Heart right ventricle (tissue), 16 donors: ENCODE data around the gene HK1. TPM values are rescaled to one million over a fixed set of nuclear protein-coding genes. Genes with fewer than 3 reads are reported as not detected.

Source experiments
- ATAC-seq, 8 donors: fragments of 200-7000 bp; cut with Tn5 transposase; one replicate each; pipeline ENCODE4 v1.9.1; 2020; ENCODE audit warnings: mild to moderate bottlenecking in 8 of 8, moderate library complexity in 8 of 8, moderate number of reproducible peaks in 1 of 8
- DNase-seq, 2 donors: peaks; one replicate each; pipeline ENCODE4 v3.0.0-alpha.2; 2020
- H3K27ac ChIP-seq, 10 donors: fragments of 200-600 bp; sonication (generic) in 2 of 10; one replicate each; pipeline versions ENCODE4 v1.5.0 to v1.8.0; 2020 to 2022; ENCODE audit warnings: mild to moderate bottlenecking in 3 of 10
- H3K27me3 ChIP-seq, 7 donors: fragments of 200-600 bp; one replicate each; pipeline ENCODE4 v1.8.0; 2021 to 2022; ENCODE audit warnings: mild to moderate bottlenecking in 2 of 7
- H3K36me3 ChIP-seq, 9 donors: fragments of 200-600 bp; sonication (generic) in 1 of 9; one replicate each; pipeline versions ENCODE4 v1.5.0 to v1.8.0; 2020 to 2022; ENCODE audit warnings: mild to moderate bottlenecking in 2 of 9
- H3K4me1 ChIP-seq, 9 donors: fragments of 200-600 bp; sonication (generic) in 1 of 9; one replicate each; pipeline versions ENCODE4 v1.5.0 to v1.8.0; 2020 to 2022; ENCODE audit warnings: mild to moderate bottlenecking in 4 of 9
- H3K4me3 ChIP-seq, 10 donors: fragments of 200-600 bp; sonication (generic) in 2 of 10; one replicate each; pipeline versions ENCODE4 v1.5.0 to v1.8.0; 2020 to 2022; ENCODE audit warnings: mild to moderate bottlenecking in 7 of 10, moderate library complexity in 2 of 10
- H3K9me3 ChIP-seq, 11 donors: fragments of 200-600 bp in 10 of 11; sonication (generic) in 2 of 11; one replicate each; pipeline versions ENCODE4 v1.5.0 to v1.8.0; 2013 to 2022; ENCODE audit warnings: mild to moderate bottlenecking in 2 of 11, control low read depth in 1 of 11, moderate library complexity in 1 of 11
- CTCF ChIP-seq, 9 donors: fragments of 200-600 bp; sonication (generic) in 2 of 9; IDR thresholded peaks; one replicate each; pipeline versions ENCODE4 v1.5.0 to v1.8.0; 2021 to 2022; ENCODE audit warnings: antibody characterized with exemption in 9 of 9, mild to moderate bottlenecking in 5 of 9, moderate library complexity in 1 of 9
- WGBS, 2 donors: extraction: QIAGEN DNeasy Blood & Tissue Kit; methylation state at CpG; one replicate each; pipeline ENCODE4 v1.1.7; 2013; ENCODE audit warnings: inconsistent platforms in 1 of 2; 5-methylcytosine and 5-hydroxymethylcytosine counted together
- intact Hi-C, 10 donors: fragments of 100-400 bp; cut with DNase I; formaldehyde crosslinking; loops; one replicate each; pipeline versions ENCODE4 v1.11.1 to v1.14.2; 2022
- polyA plus RNA-seq, 2 donors: library from polyadenylated mRNA; stranded (reverse); fragments of 200-250 nt; gene quantifications; one replicate each; pipeline ENCODE4 v1.2.3, GENCODE V29; 2013
- total RNA-seq, 10 donors: library from RNA; stranded (reverse); fragmentation: NEBNext Ultra II Directional in 3 of 10; extraction: Animal tissue kit (Norgen Biotek cat#: 25700) in 3 of 10; gene quantifications; one replicate each; pipeline versions ENCODE4 v1.2.1 to v1.2.4, GENCODE V29; 2021 to 2023
- donor health status: Arrhythmogenic right ventricular cardiomyopathy.
- donor health status: ischemic (EF 13 %, LVEDD 7.1; RV severe dilation, severe dysfunction).
- donor health status: healthy with polysubstance abuse.
- donor health status: DM: no; HTN: yes; CAD: no.
- donor health status: DM: no; HTN: no; CAD: no.
- donor health status: ischemic (EF 25% LVEDD 6.9; RV normal size, moderate dysfunction).
- donor health status: ischemic (EF 25% LVEDD 5.7; RV mildly dilated, moderate dysfunction).
- donor health status: healthy.
- donor health status: DM: yes; HTN: yes; CAD: no.
- donor health status: Ischemic cardiomyopathy.
- donor health status: ischemic (EF 35%, LVEDD 5.7; RV mildly dilated, moderate dysfunction).
- donor health status: nonischemic (EF 11% LVEDD 7.7; RV severe dilation, severe dysfunction).
- donor health status: DM: yes; HTN: yes; CAD: no.
- donor health status: PGD.
- donor health status: ischemic (EF 29% LVEDD 5.4; RV normal size, mild dysfunction).
- donor health status: nonischemic (EF 23%, LVEDD 6.1; RV moderate dilation, normal function).

HK1 gene
- total and polyA plus RNA-seq, 12 donors: 51.9 to 322 (median 233) TPM

- Histone ChIP-seq H3K27me3 (no peaks in the 10 kb centered on the region), H3K4me1 (peaks cover 14 to 76% (median 48%) of the 10 kb centered on the region in 9 donors), H3K36me3 (peaks cover 0 to 57% (median 2%) of the 10 kb centered on the region in 9 donors), H3K4me3 (no peak overlapping the region), H3K9me3 (peaks cover 0 to 4% (median 0%) of the 10 kb centered on the region in 11 donors), H3K27ac (peak overlapping the region in 6 of 10 donors; percentile 13 to 74 (median 39))
- 74 to 84% methylated on average over 3 of the region's 3 CpGs for WGBS, 2 donors
- no peak for ATAC-seq
- TF ChIP-seq CTCF (IDR thresholded peaks at IDR 0.05): no peak
- DNase-seq: no peak
- intact Hi-C loops: no loop called here
Measured at GRCh38 chr10:69349542-69349888, 71.2 kb downstream of the HK1 start.

- Histone ChIP-seq H3K27ac (no peak overlapping the region), H3K4me3 (no peak overlapping the region), H3K4me1 (peaks cover 0 to 60% (median 27%) of the 10 kb centered on the region in 9 donors), H3K36me3 (peaks cover 0 to 54% (median 0%) of the 10 kb centered on the region in 9 donors), H3K27me3 (no peaks in the 10 kb centered on the region), H3K9me3 (peaks cover 0 to 4% (median 0%) of the 10 kb centered on the region in 11 donors)
- no peak for TF ChIP-seq CTCF (IDR thresholded peaks at IDR 0.05)
- intact Hi-C loops: no loop called here
- DNase-seq: no peak
- ATAC-seq: no peak
- 97 to 100% methylated on average over 4 of the region's 4 CpGs for WGBS, 2 donors
Measured at GRCh38 chr10:69351589-69351988, 73.3 kb downstream of the HK1 start.

- Histone ChIP-seq H3K4me3 (no peak overlapping the region), H3K4me1 (peaks cover 0 to 54% (median 22%) of the 10 kb centered on the region in 9 donors), H3K36me3 (peaks cover 0 to 43% (median 0%) of the 10 kb centered on the region in 9 donors), H3K27me3 (no peaks in the 10 kb centered on the region), H3K9me3 (peaks cover 0 to 4% (median 0%) of the 10 kb centered on the region in 11 donors), H3K27ac (no peak overlapping the region)
- DNase-seq (no peak), ATAC-seq (no peak)
- intact Hi-C loops: no loop called here
- WGBS, 2 donors: 95 to 99% methylated on average over 4 of the region's 4 CpGs
- TF ChIP-seq CTCF (IDR thresholded peaks at IDR 0.05): no peak
Measured at GRCh38 chr10:69352569-69353264, 74.4 kb downstream of the HK1 start.

GRCh38 chr10:69353977-69354635, 75.8 kb downstream of the HK1 start:
- ATAC-seq: no peak
- intact Hi-C loops: no loop called here
- peaks cover 0 to 41% (median 0%) of the 10 kb centered on the region in 9 donors for H3K36me3 ChIP-seq
- peaks cover 0 to 54% (median 22%) of the 10 kb centered on the region in 9 donors for H3K4me1 ChIP-seq
- H3K9me3 ChIP-seq: peaks cover 0 to 4% (median 0%) of the 10 kb centered on the region in 11 donors
- no peak overlapping the region for H3K4me3 ChIP-seq
- H3K27me3 ChIP-seq: no peaks in the 10 kb centered on the region
- DNase-seq: no peak
- 91 to 92% methylated on average over 8 of the region's 8 CpGs for WGBS, 2 donors
- no peak for TF ChIP-seq CTCF (IDR thresholded peaks at IDR 0.05)
- H3K27ac ChIP-seq: no peak overlapping the region
